ENCODE data around the gene OR2M7.
"Not testable (repeated sequence)": the region's sequence is repeated elsewhere in the genome, so short reads cannot be mapped to it uniquely, and the experiment has no call there.

The OR2M7 gene

DNA sequence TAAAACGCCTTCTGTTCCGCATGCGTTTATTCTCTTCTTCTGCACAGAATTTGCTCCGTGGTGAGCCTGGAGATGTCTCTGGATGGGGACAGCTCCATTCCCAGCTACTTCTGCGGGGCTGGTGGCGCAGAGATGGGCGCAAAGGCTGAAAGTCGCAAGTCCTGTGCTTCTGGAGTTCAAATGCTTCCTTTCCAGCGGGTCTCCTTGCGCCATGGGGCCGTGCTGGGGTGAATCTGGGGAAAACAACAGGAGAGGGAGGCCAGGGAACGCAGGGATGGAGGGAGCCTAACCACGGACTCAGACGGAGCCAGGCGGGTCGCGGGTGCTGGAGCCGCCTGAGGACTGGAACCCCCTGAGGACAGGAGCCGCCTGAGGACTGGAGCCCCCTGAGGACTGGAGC lies 18.3 kb downstream of the OR2M7 start:
- TF ChIP-seq, protein P1, sequence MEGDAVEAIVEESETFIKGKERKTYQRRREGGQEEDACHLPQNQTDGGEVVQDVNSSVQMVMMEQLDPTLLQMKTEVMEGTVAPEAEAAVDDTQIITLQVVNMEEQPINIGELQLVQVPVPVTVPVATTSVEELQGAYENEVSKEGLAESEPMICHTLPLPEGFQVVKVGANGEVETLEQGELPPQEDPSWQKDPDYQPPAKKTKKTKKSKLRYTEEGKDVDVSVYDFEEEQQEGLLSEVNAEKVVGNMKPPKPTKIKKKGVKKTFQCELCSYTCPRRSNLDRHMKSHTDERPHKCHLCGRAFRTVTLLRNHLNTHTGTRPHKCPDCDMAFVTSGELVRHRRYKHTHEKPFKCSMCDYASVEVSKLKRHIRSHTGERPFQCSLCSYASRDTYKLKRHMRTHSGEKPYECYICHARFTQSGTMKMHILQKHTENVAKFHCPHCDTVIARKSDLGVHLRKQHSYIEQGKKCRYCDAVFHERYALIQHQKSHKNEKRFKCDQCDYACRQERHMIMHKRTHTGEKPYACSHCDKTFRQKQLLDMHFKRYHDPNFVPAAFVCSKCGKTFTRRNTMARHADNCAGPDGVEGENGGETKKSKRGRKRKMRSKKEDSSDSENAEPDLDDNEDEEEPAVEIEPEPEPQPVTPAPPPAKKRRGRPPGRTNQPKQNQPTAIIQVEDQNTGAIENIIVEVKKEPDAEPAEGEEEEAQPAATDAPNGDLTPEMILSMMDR (IDR thresholded peaks at IDR 0.05; ENCODE audit: low read depth, low read length, poor library complexity, severe bottlenecking) = no peak
- no peak for TF ChIP-seq EZH2phosphoT487 (IDR thresholded peaks at IDR 0.05; ENCODE audit: borderline replicate concordance, low read length)
- no peaks in the 10 kb centered on the region for H3K79me2 ChIP-seq (ENCODE audit: control insufficient read depth, low read length)

DNA sequence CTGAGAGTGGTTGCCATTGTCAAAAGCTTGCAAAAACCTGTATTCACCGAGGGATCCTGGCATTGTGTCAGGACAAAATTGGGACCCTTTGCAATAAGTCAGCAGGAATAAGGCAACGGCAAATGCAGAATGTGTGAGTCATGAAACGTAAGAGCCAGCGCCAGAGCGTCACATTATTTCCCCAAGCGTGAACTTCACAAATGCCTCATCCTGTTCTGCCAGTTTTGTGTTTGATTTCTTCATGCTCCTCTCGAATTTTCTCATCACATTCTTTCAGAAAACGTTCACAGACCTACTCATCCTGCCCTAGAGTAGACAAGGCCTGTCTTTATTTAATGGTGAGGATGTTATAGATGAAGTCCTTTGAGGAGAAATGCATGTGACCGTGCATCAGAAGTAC lies 18.7 kb downstream of the OR2M7 start:
- H3K9me3 ChIP-seq (ENCODE audit: control insufficient read depth, insufficient read depth, low read length); H3K4me2 ChIP-seq (ENCODE audit: low read length); H3K27ac ChIP-seq (ENCODE audit: low read depth, low read length); H4K20me1 ChIP-seq (ENCODE audit: control insufficient read depth, insufficient read depth, low read depth, low read length); H3K4me1 ChIP-seq (ENCODE audit: control insufficient read depth, low read length); H3F3A ChIP-seq (ENCODE audit: control insufficient read depth, insufficient read depth); H3K27me3 ChIP-seq (ENCODE audit: control insufficient read depth, low read length); H3K9me2 ChIP-seq (replicated peaks; ENCODE audit: control insufficient read depth, low read length); H3K36me3 ChIP-seq (ENCODE audit: control insufficient read depth, low read length); H3K4me3 ChIP-seq (ENCODE audit: low read length); H3K79me2 ChIP-seq (ENCODE audit: control insufficient read depth, low read length): not testable (repeated sequence)

More for the DNA sequence above, 18.3 kb downstream of the OR2M7 start:
- Histone ChIP-seq H3K9me3 (ENCODE audit: control insufficient read depth, insufficient read depth, low read length) (no peaks in the 10 kb centered on the region), H3K4me3 (ENCODE audit: low read length) (no peak overlapping the region), H3K27me3 (ENCODE audit: control insufficient read depth, low read length) (no peaks in the 10 kb centered on the region), H3K4me1 (ENCODE audit: control insufficient read depth, low read length) (no peaks in the 10 kb centered on the region), H4K20me1 (ENCODE audit: control insufficient read depth, insufficient read depth, low read depth, low read length) (no peaks in the 10 kb centered on the region), H3K36me3 (ENCODE audit: control insufficient read depth, low read length) (no peaks in the 10 kb centered on the region), H3K9me2 (replicated peaks; ENCODE audit: control insufficient read depth, low read length) (no peaks in the 10 kb centered on the region), H3K27ac (ENCODE audit: low read depth, low read length) (no peak overlapping the region), H3K4me2 (ENCODE audit: low read length) (no peak overlapping the region), H3F3A (ENCODE audit: control insufficient read depth, insufficient read depth) (no peaks in the 10 kb centered on the region)

DNA sequence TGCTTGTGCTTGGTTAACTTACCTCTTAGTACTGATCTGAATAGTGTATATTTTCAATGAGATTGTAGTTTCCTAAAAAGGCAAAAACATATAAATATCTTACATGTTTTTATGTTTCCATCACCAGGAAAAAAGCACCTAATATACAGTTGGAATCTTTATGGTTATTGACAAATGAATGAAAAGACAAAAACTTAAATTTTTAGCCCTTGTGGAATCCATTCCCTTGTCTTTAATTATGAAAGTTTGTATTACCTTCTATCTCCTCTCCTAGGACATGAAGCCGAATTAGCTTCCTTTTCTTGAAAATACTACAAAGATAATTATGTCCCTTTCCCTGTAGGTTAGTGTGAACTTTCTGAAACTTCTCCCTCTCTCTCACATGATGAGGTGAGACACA lies 21.0 kb downstream of the OR2M7 start, which contains the start of gene OR2T12:
OR2T12 (minus strand) TSS at position 101 of the 400 bp plus-strand sequence. CDS start 7,846 bp downstream, outside the sequence.
- Histone ChIP-seq H4K20me1 (ENCODE audit: control insufficient read depth, insufficient read depth, low read depth, low read length) (no peaks in the 10 kb centered on the region), H3F3A (ENCODE audit: control insufficient read depth, insufficient read depth) (no peaks in the 10 kb centered on the region), H3K27me3 (ENCODE audit: control insufficient read depth, low read length) (no peaks in the 10 kb centered on the region), H3K4me3 (ENCODE audit: low read length) (no peak within 1 kb of the TSS), H3K9me2 (replicated peaks; ENCODE audit: control insufficient read depth, low read length) (no peaks in the 10 kb centered on the region), H3K4me2 (ENCODE audit: low read length) (no peak within 1 kb of the TSS), H3K27ac (ENCODE audit: low read depth, low read length) (no peak within 1 kb of the TSS), H3K79me2 (ENCODE audit: control insufficient read depth, low read length) (no peaks in the 10 kb centered on the region), H3K36me3 (ENCODE audit: control insufficient read depth, low read length) (no peaks in the 10 kb centered on the region), H3K9me3 (ENCODE audit: control insufficient read depth, insufficient read depth, low read length) (no peaks in the 10 kb centered on the region), H3K4me1 (ENCODE audit: control insufficient read depth, low read length) (no peaks in the 10 kb centered on the region)
- no peak for TF ChIP-seq EZH2phosphoT487 (IDR thresholded peaks at IDR 0.05; ENCODE audit: borderline replicate concordance, low read length)
- TF ChIP-seq, protein P1 (IDR thresholded peaks at IDR 0.05; ENCODE audit: low read depth, low read length, poor library complexity, severe bottlenecking) = no peak

- Histone ChIP-seq H3K4me2 (ENCODE audit: low read length) (no peak overlapping the region), H4K20me1 (ENCODE audit: control insufficient read depth, insufficient read depth, low read depth, low read length) (no peaks in the 10 kb centered on the region), H3F3A (ENCODE audit: control insufficient read depth, insufficient read depth) (no peaks in the 10 kb centered on the region), H3K79me2 (ENCODE audit: control insufficient read depth, low read length) (no peaks in the 10 kb centered on the region), H3K9me3 (ENCODE audit: control insufficient read depth, insufficient read depth, low read length) (no peaks in the 10 kb centered on the region), H3K27me3 (ENCODE audit: control insufficient read depth, low read length) (no peaks in the 10 kb centered on the region), H3K4me1 (ENCODE audit: control insufficient read depth, low read length) (no peaks in the 10 kb centered on the region), H3K4me3 (ENCODE audit: low read length) (no peak overlapping the region), H3K27ac (ENCODE audit: low read depth, low read length) (no peak overlapping the region), H3K36me3 (ENCODE audit: control insufficient read depth, low read length) (no peaks in the 10 kb centered on the region), H3K9me2 (replicated peaks; ENCODE audit: control insufficient read depth, low read length) (no peaks in the 10 kb centered on the region)
- no peak for TF ChIP-seq EZH2phosphoT487 (IDR thresholded peaks at IDR 0.05; ENCODE audit: borderline replicate concordance, low read length)
- TF ChIP-seq, protein P1 (IDR thresholded peaks at IDR 0.05; ENCODE audit: low read depth, low read length, poor library complexity, severe bottlenecking) = no peak
These were observed 36.0 kb downstream of the OR2M7 start for GRCh38 chr1:248288391-248288790.
